NCI-H187 treated with DMSO at 0.1 percent for 48 hours (cell line): Measurements from ENCODE around the gene HDGFL2.

Experiments
- DNase-seq: peaks from one replicate; lab custom pipeline; 2025; lab: John Stamatoyannopoulos, UW

The HDGFL2 gene

DNA sequence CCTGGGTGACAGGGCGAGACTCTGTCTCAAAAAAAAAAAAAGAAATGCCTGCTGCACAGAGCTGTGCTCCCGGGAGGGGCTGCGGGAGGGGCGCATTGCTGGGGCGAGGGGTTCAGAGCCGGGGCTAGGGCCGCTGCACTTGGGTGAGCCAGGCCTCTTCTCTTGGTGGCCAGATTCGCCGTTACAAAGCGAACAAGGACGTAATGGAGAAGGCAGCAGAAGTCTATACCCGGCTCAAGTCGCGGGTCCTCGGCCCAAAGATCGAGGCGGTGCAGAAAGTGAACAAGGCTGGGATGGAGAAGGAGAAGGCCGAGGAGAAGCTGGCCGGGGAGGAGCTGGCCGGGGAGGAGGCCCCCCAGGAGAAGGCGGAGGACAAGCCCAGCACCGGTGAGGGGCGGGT is 27.2 kb downstream of the HDGFL2 start:
- DNase-seq: no peak

DNA sequence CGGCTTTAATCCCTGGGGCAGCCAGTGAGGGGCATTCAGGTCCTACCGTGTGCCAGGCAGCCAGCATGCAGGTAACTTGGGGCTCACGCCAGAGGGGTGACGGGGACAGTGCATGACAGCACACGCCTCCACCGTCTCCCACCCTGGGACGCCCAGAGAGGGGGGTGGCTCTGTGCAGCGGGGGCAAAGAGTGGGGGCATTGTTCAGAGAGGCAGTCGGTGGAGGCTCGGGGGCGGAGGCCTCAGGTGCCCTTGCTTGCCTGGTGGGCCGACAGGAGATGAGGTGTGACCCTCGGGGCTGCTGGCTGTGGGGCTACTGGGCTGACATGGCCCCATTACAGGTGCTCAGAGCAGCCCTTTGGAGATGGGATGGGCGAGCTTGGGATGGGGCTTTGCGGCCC is 27.8 kb downstream of the HDGFL2 start:
- no peak for DNase-seq

GRCh38 chr19:4500841-4501591 is 28.9 kb downstream of the HDGFL2 start:
- no peak for DNase-seq

- no peak for DNase-seq
Observed at GRCh38 chr19:4501691-4502090, 29.6 kb downstream of the HDGFL2 start.

- no peak for DNase-seq
Observed at GRCh38 chr19:4502282-4503131, 30.4 kb downstream of the HDGFL2 start.

DNA sequence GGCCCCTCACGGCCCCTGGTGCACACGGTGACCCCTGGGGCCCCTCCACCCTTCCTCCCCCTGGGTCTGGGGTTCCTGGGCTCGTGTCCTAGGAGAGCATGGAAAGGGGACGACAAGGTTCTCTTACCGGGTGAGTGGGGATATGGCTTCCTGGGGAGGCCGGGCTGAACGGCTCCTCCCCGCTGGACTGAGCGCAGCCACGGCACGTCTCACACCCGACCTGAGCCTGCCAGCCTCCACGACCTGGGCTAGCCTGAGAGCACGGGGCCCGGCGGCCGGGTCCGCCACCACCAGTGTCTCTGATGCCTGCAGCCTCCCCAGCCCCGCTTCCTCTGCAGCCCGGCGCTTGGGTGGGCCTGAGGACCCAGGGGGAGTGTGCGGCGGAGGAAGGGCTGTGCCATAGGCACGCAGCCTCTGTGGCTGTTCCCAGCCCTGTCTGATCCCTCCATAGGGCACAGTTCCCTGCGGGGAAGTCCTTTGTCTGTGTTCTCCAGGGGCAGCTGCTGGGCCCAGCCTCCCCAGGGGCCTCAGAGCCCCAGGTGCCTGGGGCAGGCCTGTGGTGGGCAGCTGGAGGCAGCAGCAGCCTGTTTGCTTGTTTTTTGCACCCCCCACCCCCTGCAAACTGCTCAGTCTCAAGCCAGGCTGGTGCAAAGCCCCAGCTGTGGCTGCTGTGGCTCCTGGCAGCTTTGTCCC is 31.2 kb downstream of the HDGFL2 start:
- no peak for DNase-seq

GRCh38 chr19:4503825-4504170 is 31.7 kb downstream of the HDGFL2 start:
- DNase-seq: no peak

DNA sequence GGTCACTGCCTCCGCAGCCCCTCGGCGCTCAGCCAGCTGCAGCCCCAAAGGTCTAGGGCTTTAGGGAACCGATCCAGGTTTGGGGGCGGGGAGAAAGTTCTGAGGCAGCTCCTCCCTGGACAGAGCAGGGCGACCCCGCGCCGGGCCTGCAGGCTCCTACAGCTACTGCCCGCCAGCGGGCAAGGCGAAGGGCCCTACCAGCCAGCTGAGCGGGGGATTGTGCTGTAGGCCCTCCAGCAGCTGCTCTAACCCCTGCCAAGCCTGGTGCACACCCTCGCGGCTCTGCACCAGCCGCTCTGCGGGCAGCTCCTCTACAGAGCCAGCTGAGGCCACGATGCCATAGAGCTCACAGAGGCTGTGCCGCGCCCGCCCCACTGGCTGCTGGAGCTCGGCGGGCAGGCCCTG is 32.2 kb downstream of the HDGFL2 start:
- no peak for DNase-seq

GRCh38 chr19:4504891-4505569 is 32.9 kb downstream of the HDGFL2 start:
- no peak for DNase-seq

GRCh38 chr19:4505570-4506448 is 33.7 kb downstream of the HDGFL2 start:
- no peak for DNase-seq

DNA sequence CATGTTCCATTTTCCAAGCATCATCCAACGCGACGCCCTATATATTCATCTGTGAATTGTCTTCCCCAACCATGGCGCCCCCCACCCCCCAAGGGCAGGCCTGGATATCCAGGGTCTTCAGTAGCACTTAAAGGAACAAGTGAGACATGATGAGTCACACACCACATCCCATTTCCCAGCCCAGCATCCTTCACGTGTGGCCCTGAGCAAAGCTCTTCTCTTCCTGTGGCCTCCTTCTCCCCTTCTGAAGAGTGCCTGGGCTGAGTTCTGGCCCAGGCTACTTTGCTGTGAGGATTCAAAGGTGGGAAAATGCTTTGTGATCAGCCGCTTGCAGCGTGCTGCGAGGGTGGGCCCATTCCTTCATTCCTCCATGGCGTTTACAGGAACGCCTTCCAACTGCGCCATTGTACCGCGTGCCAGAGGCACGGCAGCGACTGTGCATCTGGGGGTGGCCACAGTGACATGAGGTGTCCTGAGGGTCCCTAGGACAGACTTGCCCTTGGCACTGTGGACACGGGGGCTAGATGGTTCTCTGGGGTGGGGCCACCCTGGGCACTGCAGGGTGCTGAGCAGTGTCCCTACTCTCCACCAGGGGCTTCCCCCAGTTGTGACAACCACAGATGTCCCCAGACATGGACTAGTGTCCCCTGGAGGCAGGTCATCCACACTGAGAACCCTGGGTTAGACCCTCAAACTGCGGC is 34.5 kb downstream of the HDGFL2 start:
- DNase-seq: no peak

- no peak for DNase-seq
Observed at GRCh38 chr19:4507150-4507452, 35.0 kb downstream of the HDGFL2 start.

DNA sequence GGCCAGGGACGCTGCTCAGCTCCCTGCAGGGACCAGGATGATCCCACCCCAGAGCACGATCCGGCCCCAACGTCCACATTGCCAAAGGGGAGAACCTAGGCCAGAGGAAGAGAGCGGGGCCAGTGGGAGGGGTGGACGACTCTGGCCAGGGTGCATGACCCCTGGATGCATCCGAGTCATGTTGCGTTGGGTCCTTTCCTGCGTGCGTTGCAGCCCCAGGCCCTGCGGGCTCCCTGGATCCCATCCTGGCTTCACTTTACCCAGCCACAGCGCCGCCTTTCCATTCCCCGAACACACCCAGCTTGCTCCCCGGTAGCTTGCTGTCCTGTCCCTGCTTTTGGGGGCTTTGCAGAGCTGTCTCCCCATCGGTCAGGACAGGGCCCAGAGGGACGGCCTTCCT is 35.7 kb downstream of the HDGFL2 start:
- no peak for DNase-seq

- no peak for DNase-seq
Observed at GRCh38 chr19:4508698-4509097, 36.6 kb downstream of the HDGFL2 start.

DNA sequence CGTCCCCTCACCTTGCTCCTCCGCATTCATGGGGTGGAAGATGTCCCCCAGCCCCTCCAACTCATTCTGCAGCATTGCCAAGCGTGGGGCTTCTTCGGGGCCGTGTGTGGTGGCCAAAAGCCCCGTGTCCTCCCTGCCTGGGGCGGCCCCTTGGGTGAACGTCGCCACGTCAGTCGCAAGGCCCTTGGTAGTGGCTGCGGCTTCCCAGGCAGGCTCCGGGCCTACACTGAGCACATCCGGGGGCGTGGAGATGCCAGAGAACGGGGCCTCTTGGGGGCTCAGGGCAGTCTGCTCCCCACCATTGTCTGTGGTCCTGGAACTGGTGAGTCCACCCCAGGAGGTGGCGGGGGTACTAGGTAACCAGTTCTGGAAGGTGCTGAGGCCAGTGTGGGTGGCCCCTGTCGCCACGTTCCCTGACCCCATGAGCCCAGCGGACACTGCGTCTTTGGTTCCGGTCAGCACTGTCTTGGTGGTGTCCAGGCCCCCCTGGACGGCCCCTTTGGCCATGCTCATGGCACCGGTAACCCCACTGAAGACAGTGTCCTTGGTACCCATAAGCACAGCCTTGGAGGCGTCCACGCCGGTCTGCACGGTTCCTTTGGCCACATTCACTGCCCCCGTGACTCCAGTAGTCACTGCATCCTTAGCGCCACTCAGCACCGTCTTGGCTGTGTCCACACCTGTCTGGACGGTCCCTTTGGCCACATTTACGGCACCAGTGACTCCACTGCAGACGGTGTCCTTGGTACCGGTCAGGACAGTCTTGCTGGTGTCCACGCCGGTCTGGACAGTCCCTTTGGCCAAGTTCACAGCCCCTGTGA is 38.5 kb downstream of the HDGFL2 start:
- DNase-seq: no peak

- no peak for DNase-seq
Observed at GRCh38 chr19:4511300-4512054, 39.4 kb downstream of the HDGFL2 start.

GRCh38 chr19:4512070-4512469 is 40.0 kb downstream of the HDGFL2 start:
- no peak for DNase-seq

- no peak for DNase-seq
Observed at GRCh38 chr19:4513248-4513647, 41.2 kb downstream of the HDGFL2 start.

DNA sequence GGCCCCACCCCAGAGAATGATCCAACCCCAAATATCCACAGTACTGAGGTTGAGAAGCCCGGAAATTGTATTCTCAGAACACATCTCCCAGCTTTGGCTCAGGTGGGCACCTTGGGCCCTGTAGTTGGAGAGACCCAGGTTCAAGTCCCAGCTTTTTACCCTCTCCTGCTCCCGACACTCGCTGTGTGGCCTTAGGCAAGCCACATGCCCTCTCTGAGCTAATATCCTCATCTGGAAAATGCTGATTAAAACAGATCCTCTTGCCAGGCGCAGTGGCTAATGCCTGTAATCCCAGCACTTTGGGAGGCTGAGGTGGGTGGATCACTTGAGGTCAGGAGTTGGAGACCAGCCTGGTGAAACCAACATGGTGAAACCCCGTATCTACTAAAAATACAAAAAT is 43.6 kb downstream of the HDGFL2 start:
- no peak for DNase-seq
